Suppressor macrophage treated with lipopolysaccharide for 4 hours (primary cell): ENCODE measurements around the gene ZNF668.

Source experiments
- DNase-seq: peaks from one replicate; pipeline ENCODE4 v3.0.0-alpha.2; 2020

The ZNF668 gene

GRCh38 chr16:31081428-31082351 lies 7.7 kb upstream of the ZNF668 start:
- DNase-seq = peak; percentile 45

DNA sequence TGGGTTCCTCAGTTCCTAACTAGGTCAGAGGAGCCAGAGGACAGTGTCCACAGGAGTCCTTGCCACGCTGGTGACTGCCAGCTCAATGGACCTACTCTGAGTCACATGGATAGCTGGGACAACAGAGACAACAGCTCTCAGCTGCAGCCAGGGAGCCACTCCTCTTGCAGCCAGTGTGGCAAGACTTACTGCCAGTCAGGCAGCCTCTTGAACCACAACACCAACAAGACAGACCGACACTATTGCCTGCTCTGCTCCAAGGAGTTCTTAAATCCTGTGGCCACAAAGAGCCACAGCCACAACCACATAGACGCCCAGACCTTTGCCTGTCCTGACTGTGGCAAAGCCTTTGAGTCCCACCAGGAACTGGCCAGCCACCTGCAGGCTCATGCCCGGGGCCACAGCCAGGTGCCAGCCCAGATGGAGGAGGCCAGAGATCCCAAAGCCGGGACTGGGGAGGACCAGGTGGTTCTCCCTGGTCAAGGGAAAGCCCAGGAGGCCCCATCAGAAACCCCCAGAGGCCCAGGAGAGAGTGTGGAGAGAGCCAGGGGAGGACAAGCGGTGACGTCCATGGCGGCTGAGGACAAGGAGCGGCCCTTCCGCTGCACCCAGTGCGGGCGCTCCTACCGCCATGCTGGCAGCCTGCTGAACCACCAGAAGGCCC lies 6.8 kb upstream of the ZNF668 start:
- DNase-seq = no peak

- no peak for DNase-seq
These were observed 6.1 kb upstream of the ZNF668 start for GRCh38 chr16:31080035-31080629.

DNA sequence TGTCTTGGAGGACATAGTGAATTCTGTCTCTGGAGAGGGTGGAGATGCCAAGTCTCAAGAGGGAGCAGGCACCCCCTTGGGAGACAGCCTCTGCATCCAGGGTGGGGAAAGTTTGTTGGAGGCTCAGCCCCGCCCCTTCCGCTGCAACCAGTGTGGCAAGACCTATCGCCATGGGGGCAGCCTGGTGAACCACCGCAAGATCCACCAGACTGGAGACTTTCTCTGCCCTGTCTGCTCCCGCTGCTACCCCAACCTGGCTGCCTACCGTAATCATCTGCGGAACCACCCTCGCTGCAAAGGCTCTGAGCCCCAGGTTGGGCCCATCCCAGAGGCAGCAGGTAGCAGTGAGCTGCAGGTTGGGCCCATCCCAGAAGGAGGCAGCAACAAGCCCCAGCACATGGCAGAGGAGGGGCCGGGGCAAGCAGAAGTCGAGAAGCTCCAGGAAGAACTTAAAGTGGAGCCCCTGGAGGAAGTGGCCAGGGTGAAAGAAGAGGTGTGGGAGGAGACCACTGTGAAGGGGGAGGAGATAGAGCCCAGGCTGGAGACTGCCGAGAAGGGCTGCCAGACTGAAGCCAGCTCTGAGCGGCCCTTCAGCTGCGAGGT lies 5.4 kb upstream of the ZNF668 start:
- DNase-seq = no peak

GRCh38 chr16:31078597-31079341 lies 4.7 kb upstream of the ZNF668 start:
- no peak for DNase-seq

DNA sequence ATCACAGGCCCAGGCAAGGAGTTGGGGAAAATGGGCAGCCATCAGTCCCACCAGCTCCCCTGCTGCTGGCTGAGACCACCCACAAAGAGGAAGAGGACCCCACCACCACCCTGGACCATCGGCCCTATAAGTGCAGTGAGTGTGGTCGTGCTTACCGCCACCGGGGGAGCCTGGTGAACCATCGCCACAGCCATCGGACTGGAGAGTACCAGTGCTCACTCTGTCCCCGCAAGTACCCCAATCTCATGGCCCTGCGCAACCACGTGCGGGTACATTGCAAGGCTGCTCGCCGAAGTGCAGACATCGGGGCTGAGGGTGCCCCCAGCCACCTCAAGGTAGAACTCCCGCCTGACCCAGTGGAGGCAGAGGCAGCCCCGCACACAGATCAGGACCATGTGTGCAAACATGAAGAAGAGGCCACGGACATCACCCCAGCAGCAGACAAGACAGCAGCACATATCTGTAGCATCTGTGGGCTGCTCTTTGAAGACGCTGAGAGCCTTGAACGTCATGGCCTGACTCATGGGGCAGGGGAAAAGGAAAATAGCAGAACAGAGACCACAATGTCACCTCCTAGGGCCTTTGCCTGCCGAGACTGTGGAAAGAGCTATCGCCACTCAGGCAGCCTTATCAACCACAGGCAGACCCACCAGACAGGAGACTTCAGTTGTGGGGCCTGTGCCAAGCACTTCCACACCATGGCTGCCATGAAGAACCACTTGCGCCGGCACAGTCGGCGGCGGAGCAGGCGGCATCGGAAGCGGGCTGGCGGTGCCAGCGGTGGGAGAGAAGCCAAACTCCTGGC lies 3.8 kb upstream of the ZNF668 start:
- no peak for DNase-seq

GRCh38 chr16:31077024-31077423 lies 3.0 kb upstream of the ZNF668 start:
- DNase-seq = no peak

DNA sequence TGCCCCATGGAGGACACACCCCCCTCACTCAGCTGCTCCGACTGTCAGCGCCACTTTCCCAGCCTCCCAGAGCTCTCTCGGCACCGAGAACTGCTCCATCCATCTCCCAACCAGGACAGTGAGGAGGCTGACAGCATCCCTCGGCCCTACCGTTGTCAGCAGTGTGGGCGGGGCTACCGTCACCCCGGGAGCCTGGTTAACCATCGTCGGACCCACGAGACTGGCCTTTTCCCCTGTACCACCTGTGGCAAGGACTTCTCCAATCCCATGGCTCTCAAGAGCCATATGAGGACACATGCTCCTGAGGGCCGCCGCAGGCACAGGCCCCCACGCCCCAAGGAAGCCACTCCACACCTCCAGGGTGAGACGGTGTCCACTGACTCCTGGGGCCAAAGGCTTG lies 2.3 kb upstream of the ZNF668 start:
- no peak for DNase-seq

DNA sequence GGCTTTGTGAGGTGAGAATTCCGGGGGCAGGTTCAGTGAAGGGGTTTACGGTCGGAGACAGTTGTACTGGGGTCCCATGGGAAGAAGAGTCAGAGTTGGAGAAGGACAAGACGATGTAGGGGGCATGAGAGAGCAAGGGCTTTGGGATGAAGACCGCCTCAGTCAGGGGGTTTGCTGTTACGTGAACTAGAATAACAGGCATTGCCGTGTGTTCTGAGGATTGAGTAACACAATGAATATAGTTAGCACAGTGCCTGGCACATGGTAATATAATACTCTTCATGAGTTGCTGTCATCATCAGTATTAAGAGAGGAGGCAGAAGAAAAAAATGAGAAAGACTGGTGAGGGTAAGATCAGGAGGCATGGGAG lies 759 bp upstream of the ZNF668 start:
- peak; percentile 16 for DNase-seq

DNA sequence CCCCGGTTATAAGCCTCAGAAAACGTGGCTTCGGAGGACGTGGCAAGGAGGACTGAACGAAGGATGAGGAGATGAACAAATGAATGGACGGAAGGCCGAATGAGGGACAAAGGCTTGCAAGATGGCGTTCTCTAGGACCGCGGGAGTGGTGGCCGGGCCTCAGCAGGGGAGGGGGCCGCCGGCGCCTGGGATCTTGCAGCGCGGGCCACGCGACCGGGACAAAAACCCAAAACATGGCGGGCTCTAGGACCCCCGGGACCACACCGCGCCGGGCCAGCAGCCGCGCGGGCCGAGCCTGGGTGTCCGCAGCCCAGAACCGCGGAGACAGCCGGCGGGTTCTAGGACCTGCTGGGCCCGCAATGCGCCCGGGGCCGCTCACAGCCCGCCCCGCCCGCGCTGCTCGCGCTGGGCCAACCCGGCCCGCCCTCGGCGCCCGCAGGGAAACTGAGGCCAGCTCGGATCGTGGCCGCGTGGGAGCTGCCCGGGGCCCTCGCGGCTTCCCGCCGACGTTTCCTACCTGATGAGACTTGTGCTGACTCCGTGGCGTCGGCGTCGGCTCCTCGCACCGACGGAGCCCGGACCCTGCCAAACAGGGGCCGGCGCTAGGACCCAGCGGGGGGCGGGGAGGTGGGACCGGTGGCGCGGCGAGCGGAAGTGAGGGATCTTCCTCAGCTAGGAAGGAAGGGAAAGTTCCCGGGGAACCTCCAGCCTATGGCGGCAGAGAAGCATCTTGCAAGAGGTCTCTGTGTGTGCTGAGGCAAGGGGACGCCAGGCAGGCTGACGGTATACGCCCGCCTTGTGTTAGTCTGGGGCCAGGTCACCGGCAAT lies 684 bp downstream of the ZNF668 start:
- DNase-seq = peak; percentile 95

- peak; percentile 28 for DNase-seq
These were observed 1.4 kb downstream of the ZNF668 start for GRCh38 chr16:31072540-31073141.

- DNase-seq = peak; percentile 38
These were observed 2.2 kb downstream of the ZNF668 start for GRCh38 chr16:31071861-31072260.

DNA sequence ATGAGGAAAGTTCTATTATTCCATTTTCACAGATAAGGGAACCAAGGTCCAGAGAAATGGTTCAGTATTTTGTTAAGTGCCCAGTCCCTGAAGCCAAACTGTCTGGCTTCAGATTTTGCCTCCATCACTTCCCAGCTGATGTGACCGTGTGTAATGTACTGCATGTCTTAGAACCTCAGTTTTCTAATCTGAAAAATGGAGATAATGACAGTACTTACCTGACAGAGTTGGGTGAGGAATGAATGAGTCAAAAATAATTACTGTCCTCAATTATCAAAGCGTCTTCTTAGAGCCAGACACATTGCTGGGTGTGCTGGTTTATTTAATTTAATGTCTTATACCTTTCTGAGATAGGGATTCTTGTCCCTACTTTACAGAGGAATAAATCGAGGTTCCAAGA lies 6.7 kb downstream of the ZNF668 start:
- no peak for DNase-seq

- DNase-seq = no peak
These were observed 9.1 kb downstream of the ZNF668 start for GRCh38 chr16:31064882-31065461.

DNA sequence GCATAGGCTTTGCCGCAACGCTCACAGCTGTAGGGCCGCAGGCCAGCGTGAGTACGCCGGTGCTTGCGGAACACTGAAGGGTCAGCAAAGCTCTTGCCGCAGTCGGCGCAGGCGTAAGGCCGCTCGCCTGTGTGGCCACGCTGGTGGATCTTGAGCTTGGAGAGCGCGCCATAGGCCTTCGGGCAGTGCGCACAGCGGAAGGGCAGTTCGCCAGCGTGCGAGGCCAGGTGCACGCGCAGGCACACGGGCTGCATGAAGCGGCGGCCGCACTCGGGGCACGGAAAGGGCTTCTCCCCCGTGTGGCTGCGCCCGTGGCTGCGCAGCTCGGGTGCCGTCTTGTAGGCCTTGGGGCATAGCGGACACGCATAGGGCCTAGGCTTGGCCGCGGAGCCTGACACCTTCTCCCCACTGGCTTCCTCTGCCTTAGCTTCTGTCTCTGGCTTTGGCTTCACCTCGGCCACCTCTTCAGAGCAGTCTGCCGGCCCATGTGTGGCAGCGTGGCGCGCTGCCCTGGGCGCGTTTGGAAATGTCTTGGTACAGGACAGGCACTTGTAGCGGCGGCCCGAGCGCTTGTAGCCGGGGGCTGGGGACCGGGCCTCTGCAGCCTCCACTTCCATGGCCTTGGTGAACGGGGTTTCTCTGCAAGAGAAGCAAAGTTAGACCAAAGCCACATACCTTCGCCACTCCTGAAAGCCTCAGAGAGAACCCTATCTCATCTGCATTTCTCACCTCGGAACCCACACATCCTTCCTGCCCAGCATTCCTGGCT lies 10.0 kb downstream of the ZNF668 start:
- no peak for DNase-seq

GRCh38 chr16:31063495-31063842 lies 10.6 kb downstream of the ZNF668 start:
- DNase-seq = no peak

DNA sequence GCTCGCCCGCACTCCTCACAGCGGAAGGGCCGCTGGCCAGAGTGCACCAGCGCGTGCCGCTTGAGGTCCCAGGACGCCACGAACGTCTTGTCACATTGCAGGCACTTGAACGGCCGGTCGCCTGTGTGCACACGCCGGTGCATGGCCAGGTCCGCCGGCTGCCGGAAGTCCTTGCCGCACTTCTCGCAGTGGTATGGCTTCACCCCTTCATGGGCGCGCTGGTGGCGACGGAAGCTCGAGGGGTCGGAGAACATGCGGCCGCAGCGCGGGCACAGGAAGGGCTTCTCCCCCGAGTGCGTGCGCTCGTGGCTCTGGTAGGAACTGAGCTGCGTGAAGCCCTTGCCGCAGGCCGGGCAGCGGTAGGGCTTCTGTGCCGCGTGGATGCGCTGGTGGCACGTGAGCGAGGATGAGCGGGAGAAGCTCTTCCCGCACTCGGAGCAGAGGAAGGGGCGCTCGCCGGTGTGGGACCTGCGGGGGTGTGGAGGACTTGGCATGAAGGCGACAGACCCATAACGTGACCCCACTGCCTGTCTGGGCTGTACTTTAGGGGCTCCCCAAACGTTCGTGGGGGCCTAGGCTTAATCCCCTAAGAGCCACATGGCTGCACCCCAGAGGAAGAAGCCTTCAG lies 12.1 kb downstream of the ZNF668 start:
- no peak for DNase-seq

GRCh38 chr16:31061126-31061812 lies 12.8 kb downstream of the ZNF668 start:
- no peak for DNase-seq
